Endothelial cell of umbilical vein (primary cell): Measurements from ENCODE around the gene FILIP1L. TPM values are rescaled to one million over a fixed set of nuclear protein-coding genes. Genes with fewer than 3 reads are reported as not detected.

Source experiments
- BruUV-seq: library from RNA; stranded (reverse); fragments of 400-500 nt; replicated peaks from 2 replicates; lab custom pipeline; 2021; lab: Mats Ljungman, UMichigan
- CTCF ChIA-PET: fragments of 300-600, 350-600 bp; sonication (Branson Sonifier 250); formaldehyde crosslinking; loops from one replicate; lab custom pipeline; 2021; ENCODE audit warnings: antibody characterized with exemption, inconsistent platforms; lab: Charles Lee
- POLR2A ChIA-PET: fragments of 300-600, 350-600 bp; sonication (Branson Sonifier 250); formaldehyde crosslinking; loops from one replicate; lab custom pipeline; 2021; ENCODE audit warnings: antibody characterized with exemption, inconsistent platforms; lab: Charles Lee
- DNase-seq: peaks from one replicate; pipeline ENCODE4 v3.0.0-alpha.2; 2011; ENCODE audit warnings: low read depth, low spot score
- FAIRE-seq: peaks from 2 replicates; lab custom pipeline; 2011; peaks lifted over from hg19 to GRCh38; lab: Jason Lieb, UNC
- H2AFZ ChIP-seq: 2 replicates; pipeline ENCODE4 v1.6.0; 2012; ENCODE audit warnings: low read depth, low read length, control low read depth, inconsistent platforms
- H3K27ac ChIP-seq: 2 replicates; pipeline ENCODE4 v1.5.1; 2011; ENCODE audit warnings: low read depth, mild to moderate bottlenecking, control low read depth, low read length, moderate library complexity; ENCODE audit not compliant: insufficient read depth
- H3K27me3 ChIP-seq, 2 experiments: 2 replicates each; pipeline versions ENCODE4 v1.6.0 to v1.6.1; 2011; ENCODE audit warnings: low read length in 2 of 2, mixed read lengths in 1 of 2; ENCODE audit not compliant: control insufficient read depth in 2 of 2, insufficient read depth in 2 of 2
- H3K36me3 ChIP-seq, 2 experiments: 2 replicates in 1 of 2; 3 replicates in 1 of 2; pipeline ENCODE4 v1.5.1; 2011; ENCODE audit warnings: low read length in 2 of 2, mild to moderate bottlenecking in 1 of 2, moderate library complexity in 1 of 2; ENCODE audit not compliant: control insufficient read depth in 2 of 2, insufficient read depth in 2 of 2; ENCODE audit errors: extremely low read depth in 1 of 2
- H3K4me1 ChIP-seq: 3 replicates; pipeline ENCODE4 v1.5.1; 2011; ENCODE audit warnings: mild to moderate bottlenecking, low read length; ENCODE audit not compliant: control insufficient read depth, insufficient read depth; ENCODE audit errors: extremely low read depth
- H3K4me2 ChIP-seq: 2 replicates; pipeline ENCODE4 v1.6.1; 2011; ENCODE audit warnings: low read length, control low read depth, mixed read lengths; ENCODE audit not compliant: insufficient read depth
- H3K4me3 ChIP-seq, 3 experiments: fragments of 200-600 bp in 1 of 3; sonication (generic), shearing (Covaris generic) in 1 of 3; replicated peaks in 1 of 3; 2 replicates each; pipeline ENCODE4 v1.5.1; 2011 to 2016; ENCODE audit warnings: control low read depth in 3 of 3, low read length in 3 of 3, mild to moderate bottlenecking in 2 of 3, inconsistent platforms in 1 of 3, low read depth in 1 of 3, moderate library complexity in 1 of 3; ENCODE audit not compliant: insufficient read depth in 1 of 3
- H3K79me2 ChIP-seq: 2 replicates; pipeline ENCODE4 v1.6.0; 2012; ENCODE audit warnings: low read length, inconsistent platforms; ENCODE audit not compliant: control insufficient read depth, insufficient read depth
- H3K9ac ChIP-seq: replicated peaks from 2 replicates; pipeline ENCODE3; 2011; ENCODE audit warnings: low read length, control low read depth; ENCODE audit not compliant: insufficient read depth; ENCODE audit errors: extremely low read depth
- H3K9me1 ChIP-seq: replicated peaks from 3 replicates; pipeline ENCODE4 v1.6.0; 2011; ENCODE audit warnings: mild to moderate bottlenecking, low read length; ENCODE audit not compliant: control insufficient read depth, insufficient read depth; ENCODE audit errors: extremely low read depth
- H3K9me3 ChIP-seq: replicated peaks from 2 replicates; pipeline ENCODE4 v1.5.1; 2012; ENCODE audit warnings: low read length, inconsistent platforms; ENCODE audit not compliant: control insufficient read depth, insufficient read depth
- H4K20me1 ChIP-seq: replicated peaks from 2 replicates; pipeline ENCODE3; 2011; ENCODE audit warnings: mild to moderate bottlenecking, low read length; ENCODE audit not compliant: control insufficient read depth, insufficient read depth; ENCODE audit errors: extremely low read depth
- CTCF ChIP-seq, 2 donors: IDR thresholded peaks; 1 replicate in 1 of 2; 2 replicates in 1 of 2; pipeline ENCODE4 v1.5.1; 2011; ENCODE audit warnings: low read length in 2 of 2, mild to moderate bottlenecking in 2 of 2, moderate library complexity in 2 of 2, control low read depth in 1 of 2, inconsistent platforms in 1 of 2, low read depth in 1 of 2; ENCODE audit not compliant: insufficient read depth in 1 of 2; ENCODE audit errors: extremely low read depth in 1 of 2
- EZH2 ChIP-seq: IDR thresholded peaks from 2 replicates; pipeline ENCODE4 v1.6.1; 2012; ENCODE audit warnings: borderline replicate concordance, low read depth, mild to moderate bottlenecking, moderate library complexity, low read length, inconsistent platforms; ENCODE audit not compliant: severe bottlenecking
- FOS ChIP-seq: IDR thresholded peaks from 2 replicates; pipeline ENCODE4 v1.6.1; 2011; ENCODE audit warnings: mild to moderate bottlenecking, low read length, moderate library complexity, borderline replicate concordance; ENCODE audit not compliant: insufficient read depth
- GATA2 ChIP-seq: IDR thresholded peaks from 2 replicates; pipeline ENCODE4 v1.7.0; 2011; ENCODE audit warnings: low read depth, mild to moderate bottlenecking, moderate library complexity, mixed read lengths, low read length; ENCODE audit not compliant: insufficient read length, insufficient read depth
- JUN ChIP-seq: IDR thresholded peaks from 2 replicates; pipeline ENCODE4 v1.6.1; 2011; ENCODE audit warnings: borderline replicate concordance, low read depth; ENCODE audit not compliant: insufficient read length, insufficient read depth
- MAX ChIP-seq: IDR thresholded peaks from 2 replicates; pipeline ENCODE4 v1.6.1; 2011; ENCODE audit not compliant: insufficient read depth, insufficient read length
- MYC ChIP-seq: IDR thresholded peaks from one replicate; pipeline ENCODE4 v1.6.1; 2011; ENCODE audit warnings: mild to moderate bottlenecking, low read depth, low read length
- POLR2AphosphoS5 ChIP-seq: IDR thresholded peaks from 2 replicates; pipeline ENCODE4 v1.6.1; 2012; ENCODE audit warnings: low read depth, mild to moderate bottlenecking, control low read depth, low read length, moderate library complexity; ENCODE audit not compliant: insufficient read depth
- dilution Hi-C: fragments of 300-500 bp; cut with MboI; formaldehyde crosslinking; loops from one replicate; pipeline ENCODE4 v1.15.0; 2019; ENCODE audit warnings: low sequenced_read_pairs; ENCODE audit not compliant: extremely low pct_ligation_motif_present
- intact Hi-C: fragments of 100-400 bp; cut with micrococcal nuclease; formaldehyde crosslinking; loops from one replicate; pipeline ENCODE4 v1.10.0; 2022
- polyA plus RNA-seq, 4 experiments: library from polyadenylated mRNA; depleted of rRNA in 3 of 4; stranded (reverse) in 3 of 4; unstranded in 1 of 4; fragments of >200 nt; gene quantifications; 2 replicates each; pipeline versions ENCODE4 v1.2.1 to v1.2.3, GENCODE V29; 2011 to 2012; ENCODE audit warnings: missing spikeins in 1 of 4
- total RNA-seq: library from RNA; stranded (reverse); gene quantifications from 2 replicates; pipeline ENCODE4 v1.2.3, GENCODE V29; 2021

Gene FILIP1L
- total and polyA plus RNA-seq, 2 donors (not counting 3 experiments of a cell fraction or from before 2014, with no cell fraction given), result 26.0 to 29.9 TPM

- peak overlapping the region; percentile 10 for H3K27ac ChIP-seq
- H3K4me2 ChIP-seq, result peak overlapping the region; percentile 12
- no peaks in the 10 kb centered on the region for H3K9me1 ChIP-seq
- H2AFZ ChIP-seq, result no peak overlapping the region
- POLR2A ChIA-PET, result interaction anchor here (1.2 kb wide), 1 partner anchor 163 kb away, joined by 6 read pairs; no protein-coding TSS in a partner anchor
- TF ChIP-seq FOS (peak; percentile 87), EZH2 (no peak), JUN (peak; percentile 92), MAX (no peak), GATA2 (no peak), MYC (no peak), CTCF (IDR thresholded peaks at IDR 0.05; ENCODE audit: extremely low read depth in 1 of 2, insufficient read depth in 1 of 2, low read depth in 1 of 2, low read length in 2 of 2) (no peak), POLR2AphosphoS5 (no peak)
- H3K9ac ChIP-seq, result no peak overlapping the region
- H3K27me3 ChIP-seq, result no peaks in the 10 kb centered on the region
- CTCF ChIA-PET, result interaction anchor here (0.7 to 1.5 kb wide), 6 partner anchors 35 to 191 kb away, joined by 3 to 4 read pairs (median 4); no protein-coding TSS in a partner anchor
- intact Hi-C loops (no loop called here), dilution Hi-C loops (no loop called here)
- no peaks in the 10 kb centered on the region for H3K36me3 ChIP-seq
- H3K9me3 ChIP-seq, result no peaks in the 10 kb centered on the region
- H3K79me2 ChIP-seq, result peaks cover 30% of the 10 kb centered on the region
- H3K4me3 ChIP-seq, result no peak overlapping the region
- H4K20me1 ChIP-seq, result peaks cover 4% of the 10 kb centered on the region
- peaks cover 41% of the 10 kb centered on the region for H3K4me1 ChIP-seq
- peak; percentile 78 for DNase-seq
- BruUV-seq, result no TSS peak
- no peak for FAIRE-seq
Measured at GRCh38 chr3:99878005-99878404, 236.3 kb downstream of the FILIP1L start.
